Suprapubic skin (tissue), 4 donors: Measurements from ENCODE around the gene PAM16. TPM values are rescaled to one million over a fixed set of nuclear protein-coding genes. Genes with fewer than 3 reads are reported as not detected.
A peak's percentile ranks its signal among the peaks of the same experiment; 100 is the strongest.

Experiments used
- DNase-seq, 2 donors: peaks; one replicate each; pipeline ENCODE4 v3.0.0-alpha.2; 2019; ENCODE audit warnings: low spot score in 2 of 2
- H3K27ac ChIP-seq: fragments of 200-600 bp; sonication (generic); one replicate; pipeline ENCODE4 v1.5.1; 2019
- H3K27me3 ChIP-seq: fragments of 200-600 bp; sonication (generic); one replicate; pipeline ENCODE4 v1.5.1; 2019
- H3K36me3 ChIP-seq: fragments of 200-600 bp; sonication (generic); one replicate; pipeline ENCODE4 v1.5.1; 2019
- H3K4me1 ChIP-seq: fragments of 200-600 bp; sonication (generic); one replicate; pipeline ENCODE4 v1.5.1; 2019
- H3K4me3 ChIP-seq: fragments of 200-600 bp; sonication (generic); one replicate; pipeline ENCODE4 v1.5.1; 2019; ENCODE audit warnings: mild to moderate bottlenecking
- H3K9me3 ChIP-seq: fragments of 200-600 bp; sonication (generic); one replicate; pipeline ENCODE4 v1.5.1; 2019
- CTCF ChIP-seq, 2 donors: fragments of 200-600 bp in 1 of 2; fragments of 450-650 bp in 1 of 2; sonication (generic) in 1 of 2; IDR thresholded peaks; one replicate each; pipeline ENCODE4 v1.5.1; 2016 to 2019; ENCODE audit warnings: antibody characterized with exemption in 2 of 2, mild to moderate bottlenecking in 1 of 2, moderate library complexity in 1 of 2
- EP300 ChIP-seq: sonication (generic); formaldehyde crosslinking; IDR thresholded peaks from one replicate; pipeline ENCODE4 v1.6.1; 2017; ENCODE audit warnings: antibody characterized with exemption
- POLR2A ChIP-seq, 2 donors: fragments of 450-650 bp; IDR thresholded peaks; one replicate each; pipeline ENCODE4 v1.6.1; 2017; ENCODE audit warnings: antibody characterized with exemption in 2 of 2, mild to moderate bottlenecking in 2 of 2, moderate library complexity in 2 of 2
- POLR2AphosphoS5 ChIP-seq, 3 donors: sonication (generic); formaldehyde crosslinking; IDR thresholded peaks; one replicate each; pipeline ENCODE4 v1.6.1; 2017; ENCODE audit warnings: antibody characterized with exemption in 3 of 3
- WGBS: methylation state at CpG from one replicate; pipeline ENCODE4 v1.1.5; 2018; 5-methylcytosine and 5-hydroxymethylcytosine counted together
- total RNA-seq, 4 donors: library from RNA; depleted of rRNA; stranded (reverse); fragments of >200 nt; gene quantifications; one replicate each; pipeline ENCODE4 v1.1.0, GENCODE V29; 2016

Gene PAM16
- total RNA-seq, 4 donors from 2014 or later = 23.8 to 54.7 (median 46.1) TPM

DNA sequence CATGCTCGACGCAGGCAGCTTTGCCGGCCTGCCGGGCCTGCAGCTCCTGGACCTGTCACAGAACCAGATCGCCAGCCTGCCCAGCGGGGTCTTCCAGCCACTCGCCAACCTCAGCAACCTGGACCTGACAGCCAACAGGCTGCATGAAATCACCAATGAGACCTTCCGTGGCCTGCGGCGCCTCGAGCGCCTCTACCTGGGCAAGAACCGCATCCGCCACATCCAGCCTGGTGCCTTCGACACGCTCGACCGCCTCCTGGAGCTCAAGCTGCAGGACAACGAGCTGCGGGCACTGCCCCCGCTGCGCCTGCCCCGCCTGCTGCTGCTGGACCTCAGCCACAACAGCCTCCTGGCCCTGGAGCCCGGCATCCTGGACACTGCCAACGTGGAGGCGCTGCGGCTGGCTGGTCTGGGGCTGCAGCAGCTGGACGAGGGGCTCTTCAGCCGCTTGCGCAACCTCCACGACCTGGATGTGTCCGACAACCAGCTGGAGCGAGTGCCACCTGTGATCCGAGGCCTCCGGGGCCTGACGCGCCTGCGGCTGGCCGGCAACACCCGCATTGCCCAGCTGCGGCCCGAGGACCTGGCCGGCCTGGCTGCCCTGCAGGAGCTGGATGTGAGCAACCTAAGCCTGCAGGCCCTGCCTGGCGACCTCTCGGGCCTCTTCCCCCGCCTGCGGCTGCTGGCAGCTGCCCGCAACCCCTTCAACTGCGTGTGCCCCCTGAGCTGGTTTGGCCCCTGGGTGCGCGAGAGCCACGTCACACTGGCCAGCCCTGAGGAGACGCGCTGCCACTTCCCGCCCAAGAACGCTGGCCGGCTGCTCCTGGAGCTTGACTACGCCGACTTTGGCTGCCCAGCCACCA is 30.2 kb upstream of the PAM16 start:
- H3K36me3 ChIP-seq = peaks cover 44% of the 10 kb centered on the region
- peak in 1 of 2 donors; percentile 76 for DNase-seq
- no peaks in the 10 kb centered on the region for H3K9me3 ChIP-seq
- WGBS = 74% methylated on average over 7 of the region's 59 CpGs
- H3K4me3 ChIP-seq = no peak overlapping the region
- H3K27me3 ChIP-seq = no peaks in the 10 kb centered on the region
- TF ChIP-seq EP300 (no peak), CTCF (IDR thresholded peaks at IDR 0.05) (no peak), POLR2AphosphoS5 (IDR thresholded peaks at IDR 0.05) (no peak), POLR2A (IDR thresholded peaks at IDR 0.05) (no peak)
- H3K4me1 ChIP-seq = peaks cover 81% of the 10 kb centered on the region
- H3K27ac ChIP-seq = no peak overlapping the region

DNA sequence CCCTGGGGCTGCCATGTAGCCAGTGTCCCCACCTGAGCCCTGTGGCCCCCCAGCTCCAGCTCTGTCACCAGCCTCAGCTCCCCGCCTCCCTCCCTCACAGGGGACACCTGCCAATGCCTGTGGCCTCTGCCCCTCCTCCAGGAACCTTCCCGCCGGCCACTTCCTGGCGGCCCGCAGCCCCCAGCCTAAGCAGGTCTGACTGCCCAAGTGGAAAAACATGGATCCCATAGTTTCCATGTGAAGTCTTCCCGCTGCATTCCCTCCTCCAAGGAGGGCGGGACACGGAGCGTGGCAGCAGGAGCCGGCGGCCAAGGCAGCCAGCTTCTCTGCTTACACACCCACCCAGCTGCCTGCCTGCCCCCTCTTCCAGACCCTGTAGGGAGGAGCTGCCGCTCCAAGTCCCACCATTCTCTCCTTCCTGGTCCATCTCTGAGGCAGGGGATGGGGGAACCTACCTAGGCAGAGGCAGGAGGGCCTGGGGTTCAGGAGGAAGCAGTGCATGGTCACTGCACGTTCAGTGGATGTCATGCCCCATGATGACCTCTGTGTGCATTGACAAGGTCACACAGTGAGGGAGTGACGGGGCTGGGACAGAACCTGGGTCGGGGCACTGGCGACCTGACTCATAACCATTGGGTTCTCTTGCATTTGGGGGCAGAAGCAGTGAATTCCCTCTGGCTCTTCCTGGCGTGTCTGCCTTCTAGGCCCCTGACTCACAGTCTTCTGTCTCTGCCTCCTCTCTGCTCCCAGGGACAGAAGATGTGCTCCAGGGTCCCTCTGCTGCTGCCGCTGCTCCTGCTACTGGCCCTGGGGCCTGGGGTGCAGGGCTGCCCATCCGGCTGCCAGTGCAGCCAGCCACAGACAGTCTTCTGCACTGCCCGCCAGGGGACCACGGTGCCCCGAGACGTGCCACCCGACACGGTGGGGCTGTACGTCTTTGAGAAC is 29.3 kb upstream of the PAM16 start:
- peaks cover 39% of the 10 kb centered on the region for H3K36me3 ChIP-seq
- H3K4me3 ChIP-seq = no peak overlapping the region
- DNase-seq = peak in 1 of 2 donors; percentile 64
- peaks cover 80% of the 10 kb centered on the region for H3K4me1 ChIP-seq
- TF ChIP-seq CTCF (IDR thresholded peaks at IDR 0.05) = no peak
- no peak for TF ChIP-seq EP300
- TF ChIP-seq POLR2A (IDR thresholded peaks at IDR 0.05) = no peak
- TF ChIP-seq POLR2AphosphoS5 (IDR thresholded peaks at IDR 0.05) = no peak
- peak overlapping the region; percentile 54 for H3K27ac ChIP-seq
- WGBS = 56% methylated on average over 16 of the region's 26 CpGs
- no peaks in the 10 kb centered on the region for H3K9me3 ChIP-seq
- H3K27me3 ChIP-seq = no peaks in the 10 kb centered on the region

- H3K4me1 ChIP-seq = peaks cover 81% of the 10 kb centered on the region
- peaks cover 33% of the 10 kb centered on the region for H3K36me3 ChIP-seq
- TF ChIP-seq EP300 = no peak
- no peak for TF ChIP-seq POLR2AphosphoS5 (IDR thresholded peaks at IDR 0.05)
- no peak for TF ChIP-seq CTCF (IDR thresholded peaks at IDR 0.05)
- TF ChIP-seq POLR2A (IDR thresholded peaks at IDR 0.05) = no peak
- DNase-seq = no peak
- H3K4me3 ChIP-seq = no peak overlapping the region
- no peaks in the 10 kb centered on the region for H3K27me3 ChIP-seq
- peak overlapping the region; percentile 87 for H3K27ac ChIP-seq
- 82% methylated on average over 6 of the region's 21 CpGs for WGBS
- H3K9me3 ChIP-seq = no peaks in the 10 kb centered on the region
Observed at GRCh38 chr16:4378999-4379690, 28.0 kb upstream of the PAM16 start.

- no peaks in the 10 kb centered on the region for H3K9me3 ChIP-seq
- 49% methylated on average over 12 of the region's 15 CpGs for WGBS
- peak; percentile 91 to 92 for DNase-seq
- TF ChIP-seq POLR2AphosphoS5 (IDR thresholded peaks at IDR 0.05) (peak in 2 of 3 donors; percentile 60 to 85), CTCF (IDR thresholded peaks at IDR 0.05) (no peak)
- H3K36me3 ChIP-seq = peaks cover 27% of the 10 kb centered on the region
- peaks cover 86% of the 10 kb centered on the region for H3K4me1 ChIP-seq
- H3K4me3 ChIP-seq = peak overlapping the region; percentile 26
- peak overlapping the region; percentile 87 for H3K27ac ChIP-seq
- no peaks in the 10 kb centered on the region for H3K27me3 ChIP-seq
Observed at GRCh38 chr16:4378161-4378666, 27.1 kb upstream of the PAM16 start.
